Measurements from ENCODE around the gene SLCO3A1.

DNA sequence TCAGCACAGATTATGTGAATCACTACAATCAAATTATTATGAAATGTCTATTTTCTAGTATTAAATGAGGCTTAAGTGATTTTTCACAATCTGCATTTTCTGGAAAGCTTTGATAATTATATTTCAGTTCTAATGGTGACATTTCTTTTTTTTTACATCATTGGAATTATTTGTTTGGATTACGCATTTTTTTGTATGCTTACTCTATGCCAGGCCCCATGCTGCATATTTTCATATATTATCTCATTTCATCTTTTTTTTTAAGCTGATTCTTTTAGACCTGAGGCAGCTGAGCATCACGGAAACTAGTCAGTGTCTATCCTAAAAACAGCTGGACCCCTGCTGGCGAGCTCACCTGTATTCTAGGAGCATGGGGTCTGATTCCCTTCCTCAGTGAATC, 31.1 kb downstream of the SLCO3A1 start:
- TF ChIP-seq, protein P1, sequence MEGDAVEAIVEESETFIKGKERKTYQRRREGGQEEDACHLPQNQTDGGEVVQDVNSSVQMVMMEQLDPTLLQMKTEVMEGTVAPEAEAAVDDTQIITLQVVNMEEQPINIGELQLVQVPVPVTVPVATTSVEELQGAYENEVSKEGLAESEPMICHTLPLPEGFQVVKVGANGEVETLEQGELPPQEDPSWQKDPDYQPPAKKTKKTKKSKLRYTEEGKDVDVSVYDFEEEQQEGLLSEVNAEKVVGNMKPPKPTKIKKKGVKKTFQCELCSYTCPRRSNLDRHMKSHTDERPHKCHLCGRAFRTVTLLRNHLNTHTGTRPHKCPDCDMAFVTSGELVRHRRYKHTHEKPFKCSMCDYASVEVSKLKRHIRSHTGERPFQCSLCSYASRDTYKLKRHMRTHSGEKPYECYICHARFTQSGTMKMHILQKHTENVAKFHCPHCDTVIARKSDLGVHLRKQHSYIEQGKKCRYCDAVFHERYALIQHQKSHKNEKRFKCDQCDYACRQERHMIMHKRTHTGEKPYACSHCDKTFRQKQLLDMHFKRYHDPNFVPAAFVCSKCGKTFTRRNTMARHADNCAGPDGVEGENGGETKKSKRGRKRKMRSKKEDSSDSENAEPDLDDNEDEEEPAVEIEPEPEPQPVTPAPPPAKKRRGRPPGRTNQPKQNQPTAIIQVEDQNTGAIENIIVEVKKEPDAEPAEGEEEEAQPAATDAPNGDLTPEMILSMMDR (IDR thresholded peaks at IDR 0.05), result no peak
- TF ChIP-seq POLR2A (IDR thresholded peaks at IDR 0.05), result no peak
